MV-4-11 (cell line): Measurements from ENCODE around the gene CCNJ.
A peak's percentile ranks its signal among the peaks of the same experiment; 100 is the strongest.

Experiments
- DNase-seq: peaks from one replicate; lab custom pipeline; 2025; lab: John Stamatoyannopoulos, UW

CCNJ gene

GRCh38 chr10:96056787-96057186 is 13.4 kb downstream of the CCNJ start:
- DNase-seq, result no peak

GRCh38 chr10:96061232-96061631 is 17.8 kb downstream of the CCNJ start:
- DNase-seq, result no peak

GRCh38 chr10:96072674-96073073 is 29.3 kb downstream of the CCNJ start:
- no peak for DNase-seq

- DNase-seq, result peak; percentile 92
Measured at GRCh38 chr10:96073722-96074121, 30.3 kb downstream of the CCNJ start.

- DNase-seq, result peak; percentile 21
Measured at GRCh38 chr10:96074776-96075175, 31.4 kb downstream of the CCNJ start.

- no peak for DNase-seq
Measured at GRCh38 chr10:96075977-96076376, 32.6 kb downstream of the CCNJ start.

GRCh38 chr10:96077156-96077555 is 33.8 kb downstream of the CCNJ start:
- no peak for DNase-seq

- DNase-seq, result no peak
Measured at GRCh38 chr10:96082153-96082552, 38.8 kb downstream of the CCNJ start.

- DNase-seq, result no peak
Measured at GRCh38 chr10:96082748-96083147, 39.4 kb downstream of the CCNJ start.

- no peak for DNase-seq
Measured at GRCh38 chr10:96089116-96089515, 45.7 kb downstream of the CCNJ start.

- DNase-seq, result peak; percentile 95
Measured at GRCh38 chr10:96089670-96090462, 46.5 kb downstream of the CCNJ start.

- DNase-seq, result no peak
Measured at GRCh38 chr10:96090463-96090800, 47.0 kb downstream of the CCNJ start.

GRCh38 chr10:96092999-96093767 is 49.8 kb downstream of the CCNJ start:
- no peak for DNase-seq

GRCh38 chr10:96093948-96094347 is 50.6 kb downstream of the CCNJ start:
- no peak for DNase-seq

- DNase-seq, result no peak
Measured at GRCh38 chr10:96096958-96097357, 53.6 kb downstream of the CCNJ start.

GRCh38 chr10:96097865-96098264 is 54.5 kb downstream of the CCNJ start:
- no peak for DNase-seq

GRCh38 chr10:96107623-96108038 is 64.2 kb downstream of the CCNJ start:
- no peak for DNase-seq
